ENCODE data around the gene TBL1X. TPM values are rescaled to one million over a fixed set of nuclear protein-coding genes. Genes with fewer than 3 reads are reported as not detected.

Gene TBL1X
- total and polyA plus RNA-seq, 12 donors = 1.8 to 14.1 (median 9.8) TPM

DNA sequence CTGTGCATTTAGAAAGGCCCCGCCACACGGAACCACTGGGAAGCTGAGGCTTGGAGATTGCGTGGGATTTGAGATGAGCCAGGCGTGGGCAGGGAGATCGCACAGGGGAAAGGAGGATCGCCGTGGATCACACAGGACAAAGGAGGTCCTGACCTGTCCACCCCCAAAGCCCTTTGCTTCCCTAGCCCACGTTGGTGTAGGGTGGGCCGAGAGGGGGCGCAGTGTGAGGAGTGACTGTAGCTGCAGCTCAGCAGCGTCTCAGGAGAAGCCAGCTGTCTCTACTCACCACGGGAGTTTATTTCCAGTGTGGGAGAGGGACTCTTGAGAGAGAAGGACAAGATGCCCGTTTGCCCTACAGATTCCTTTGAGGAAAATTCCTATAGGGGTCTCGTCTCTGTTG is 62.1 kb downstream of the TBL1X start:
- WGBS, 2 donors = 78 to 79% methylated on average over 8 to 14 of the region's 14 CpGs
- H3K4me1 ChIP-seq = peaks cover 0 to 12% (median 7%) of the 10 kb centered on the region in 9 donors
- no peak overlapping the region for H3K4me3 ChIP-seq
- DNase-seq = no peak
- intact Hi-C loops (cut with DNase I) = no loop called here
- no peak overlapping the region for H3K27ac ChIP-seq
- ATAC-seq = no peak
- no peaks in the 10 kb centered on the region for H3K9me3 ChIP-seq
- H3K27me3 ChIP-seq = peaks cover 0 to 19% (median 0%) of the 10 kb centered on the region in 7 donors
- TF ChIP-seq, protein P1, sequence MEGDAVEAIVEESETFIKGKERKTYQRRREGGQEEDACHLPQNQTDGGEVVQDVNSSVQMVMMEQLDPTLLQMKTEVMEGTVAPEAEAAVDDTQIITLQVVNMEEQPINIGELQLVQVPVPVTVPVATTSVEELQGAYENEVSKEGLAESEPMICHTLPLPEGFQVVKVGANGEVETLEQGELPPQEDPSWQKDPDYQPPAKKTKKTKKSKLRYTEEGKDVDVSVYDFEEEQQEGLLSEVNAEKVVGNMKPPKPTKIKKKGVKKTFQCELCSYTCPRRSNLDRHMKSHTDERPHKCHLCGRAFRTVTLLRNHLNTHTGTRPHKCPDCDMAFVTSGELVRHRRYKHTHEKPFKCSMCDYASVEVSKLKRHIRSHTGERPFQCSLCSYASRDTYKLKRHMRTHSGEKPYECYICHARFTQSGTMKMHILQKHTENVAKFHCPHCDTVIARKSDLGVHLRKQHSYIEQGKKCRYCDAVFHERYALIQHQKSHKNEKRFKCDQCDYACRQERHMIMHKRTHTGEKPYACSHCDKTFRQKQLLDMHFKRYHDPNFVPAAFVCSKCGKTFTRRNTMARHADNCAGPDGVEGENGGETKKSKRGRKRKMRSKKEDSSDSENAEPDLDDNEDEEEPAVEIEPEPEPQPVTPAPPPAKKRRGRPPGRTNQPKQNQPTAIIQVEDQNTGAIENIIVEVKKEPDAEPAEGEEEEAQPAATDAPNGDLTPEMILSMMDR (IDR thresholded peaks at IDR 0.05) = no peak
- H3K36me3 ChIP-seq = no peaks in the 10 kb centered on the region

DNA sequence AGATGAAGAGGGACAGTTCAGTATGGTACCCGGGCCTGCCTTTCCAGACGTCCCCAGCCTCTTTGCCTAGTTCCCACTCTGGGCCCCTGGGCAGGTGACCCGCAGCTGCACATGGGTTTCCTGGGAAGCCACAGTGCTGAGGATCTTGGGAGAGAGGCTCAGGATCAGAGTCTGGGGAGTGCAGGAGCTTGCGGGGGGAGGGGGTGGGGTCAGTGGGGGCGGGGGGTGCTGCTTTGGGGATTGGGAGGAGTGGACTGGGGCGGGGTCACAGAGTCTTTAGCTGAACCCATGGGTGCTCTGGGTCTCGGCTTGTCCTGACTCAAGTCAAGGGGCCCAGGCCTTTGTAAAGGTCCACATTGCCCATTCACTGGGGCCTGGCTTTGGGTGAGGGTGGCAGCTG is 63.6 kb downstream of the TBL1X start:
- TF ChIP-seq, protein P1 (IDR thresholded peaks at IDR 0.05) = no peak
- no peak overlapping the region for H3K4me3 ChIP-seq
- no peak overlapping the region for H3K27ac ChIP-seq
- H3K36me3 ChIP-seq = no peaks in the 10 kb centered on the region
- intact Hi-C loops (cut with DNase I) = no loop called here
- 67 to 85% methylated on average over 6 to 7 of the region's 7 CpGs for WGBS, 2 donors
- H3K9me3 ChIP-seq = no peaks in the 10 kb centered on the region
- no peak for DNase-seq
- H3K27me3 ChIP-seq = peaks cover 0 to 23% (median 0%) of the 10 kb centered on the region in 7 donors
- ATAC-seq = no peak
- peaks cover 0 to 23% (median 13%) of the 10 kb centered on the region in 9 donors for H3K4me1 ChIP-seq

DNA sequence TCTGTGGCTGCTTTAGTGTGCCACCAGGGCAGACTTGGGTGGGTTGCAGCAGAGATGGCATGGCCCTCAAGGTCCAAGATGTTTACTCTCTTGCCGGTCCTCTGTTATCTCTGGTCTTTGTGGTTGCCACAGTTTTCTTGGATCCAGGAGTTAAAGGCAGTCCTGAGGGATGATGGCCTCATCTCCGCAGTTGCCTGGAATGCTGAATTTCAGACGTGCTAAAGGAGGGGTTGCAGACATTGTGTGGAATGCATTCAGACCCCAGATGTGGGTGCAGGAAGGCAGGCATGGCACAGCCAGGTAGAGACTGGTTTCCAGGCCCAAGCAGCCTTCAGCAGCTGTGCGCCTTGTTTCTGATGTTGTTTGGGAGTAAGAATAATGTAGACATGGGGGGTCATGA is 64.4 kb downstream of the TBL1X start:
- intact Hi-C loops (cut with DNase I) = no loop called here
- no peak for ATAC-seq
- WGBS, 2 donors = 80 to 86% methylated on average over 4 of the region's 4 CpGs
- TF ChIP-seq, protein P1 (IDR thresholded peaks at IDR 0.05) = no peak
- Histone ChIP-seq H3K27me3 (peaks cover 0 to 30% (median 0%) of the 10 kb centered on the region in 7 donors), H3K9me3 (no peaks in the 10 kb centered on the region), H3K4me3 (no peak overlapping the region), H3K4me1 (peaks cover 0 to 23% (median 13%) of the 10 kb centered on the region in 9 donors), H3K36me3 (no peaks in the 10 kb centered on the region), H3K27ac (no peak overlapping the region)
- DNase-seq = no peak

DNA sequence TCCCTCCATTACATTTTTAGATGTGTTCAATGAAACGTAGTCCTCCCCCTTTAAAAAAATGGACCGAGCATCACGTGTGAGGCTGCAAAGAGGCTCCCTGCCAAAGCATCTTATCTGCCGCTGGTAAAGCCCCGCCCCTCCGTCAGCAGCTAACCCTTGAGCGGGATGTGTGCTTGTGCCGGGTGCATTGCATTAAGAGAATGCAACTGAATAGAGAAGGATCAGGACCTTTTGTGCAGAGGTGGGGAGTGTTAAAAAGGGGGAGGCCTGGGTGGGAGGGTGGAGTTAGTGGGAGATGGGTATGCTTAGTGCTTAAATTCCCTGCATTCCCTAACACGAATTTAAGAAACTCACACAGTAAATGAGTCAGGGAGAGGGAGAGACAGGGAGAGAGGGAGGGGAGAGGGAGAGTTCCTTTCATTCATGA is 66.0 kb downstream of the TBL1X start:
- intact Hi-C loops (cut with DNase I) = loop anchor here in 2 of 10 donors (10.0 kb wide), 2 partner anchors 66 to 124 kb away; partner anchors contain the start of gene TBL1X (in 1 of the 2)

More for the DNA sequence above, 66.0 kb downstream of the TBL1X start:
- ATAC-seq (peak; percentile 65 to 95 (median 92)), DNase-seq (peak; percentile 63 to 72)
- Histone ChIP-seq H3K27ac (no peak overlapping the region), H3K36me3 (no peaks in the 10 kb centered on the region), H3K4me3 (no peak overlapping the region), H3K27me3 (peaks cover 0 to 37% (median 0%) of the 10 kb centered on the region in 7 donors), H3K9me3 (no peaks in the 10 kb centered on the region), H3K4me1 (peaks cover 0 to 34% (median 19%) of the 10 kb centered on the region in 9 donors)
- TF ChIP-seq, protein P1 (IDR thresholded peaks at IDR 0.05) = no peak
- WGBS, 2 donors = 0% methylated on average over 9 of the region's 9 CpGs
